ENCODE data around the gene ZNF772. TPM values are rescaled to one million over a fixed set of nuclear protein-coding genes. Genes with fewer than 3 reads are reported as not detected.

The ZNF772 gene
- total RNA-seq, 1 experiment from 2014 or later, result 0.37 TPM

- ChIA-PET POLR2A (no interaction called here), RAD21 (ENCODE audit: low non-redundant PET in 1 of 2, low total read pairs in 2 of 2, uncharacterized antibody in 2 of 2, unreplicated experiment in 2 of 2) (no interaction called here), CTCF (no interaction called here)
- no peaks in the 10 kb centered on the region for H4K20me1 ChIP-seq (ENCODE audit: insufficient read depth)
- H3K79me2 ChIP-seq (ENCODE audit: insufficient read depth, low read length), result no peaks in the 10 kb centered on the region
- no peaks in the 10 kb centered on the region for H3K4me1 ChIP-seq (ENCODE audit: control insufficient read depth in 1 of 2, insufficient read depth in 2 of 2, low read length in 2 of 2)
- no peaks in the 10 kb centered on the region for H3K9me2 ChIP-seq (ENCODE audit: insufficient read depth)
- no peaks in the 10 kb centered on the region for H3K27me3 ChIP-seq (ENCODE audit: insufficient read depth, low read length)
- H3K9ac ChIP-seq (ENCODE audit: low read length), result no peak overlapping the region
- no peak overlapping the region for H3K27ac ChIP-seq (ENCODE audit: low read depth, low read length)
- no peak overlapping the region for H3K4me2 ChIP-seq (ENCODE audit: low read length)
- TF ChIP-seq ATF3 (IDR thresholded peaks at IDR 0.05), result no peak
- TF ChIP-seq POLR2AphosphoS5 (IDR thresholded peaks at IDR 0.05; ENCODE audit: low read depth, low read length), result no peak
- no peak for TF ChIP-seq SRF (IDR thresholded peaks at IDR 0.05; ENCODE audit: low read depth)
- TF ChIP-seq SP1 (IDR thresholded peaks at IDR 0.05; ENCODE audit: low read depth), result no peak
- no peak for TF ChIP-seq REST (IDR thresholded peaks at IDR 0.05; ENCODE audit: low read depth)
- no peak for TF ChIP-seq YY1 (IDR thresholded peaks at IDR 0.05; ENCODE audit: extremely low read depth, insufficient replicate concordance, low read depth, low read length)
- no peak for TF ChIP-seq JUND (IDR thresholded peaks at IDR 0.05)
- no peak for TF ChIP-seq ZFX (IDR thresholded peaks at IDR 0.05)
- no peak for TF ChIP-seq RAD21 (IDR thresholded peaks at IDR 0.05; ENCODE audit: low read depth)
- no peak for TF ChIP-seq SIN3A (IDR thresholded peaks at IDR 0.05; ENCODE audit: low read depth)
- no peak for TF ChIP-seq ELF1 (IDR thresholded peaks at IDR 0.05; ENCODE audit: borderline replicate concordance, low read depth)
- TF ChIP-seq ZNF274 (IDR thresholded peaks at IDR 0.05; ENCODE audit: low read depth, low read length), result no peak
- no peak for TF ChIP-seq EZH2phosphoT487 (IDR thresholded peaks at IDR 0.05; ENCODE audit: borderline replicate concordance)
- H3K36me3 ChIP-seq (ENCODE audit: control insufficient read depth in 1 of 2, insufficient read depth in 2 of 2, low read length in 2 of 2), result no peaks in the 10 kb centered on the region
- ATAC-seq, result no peak
- BruUV-seq (replicated peaks), result no TSS peak
- no peak overlapping the region for H3K4me3 ChIP-seq (replicated peaks in 1 of 2; ENCODE audit: low read depth in 1 of 2, low read length in 2 of 2)
- DNase-seq (ENCODE audit: low read depth, low spot score), result no peak
- intact Hi-C loops (cut with micrococcal nuclease), result no loop called here
- H2AFZ ChIP-seq (ENCODE audit: low read depth, low read length, poor library complexity, severe bottlenecking), result no peak overlapping the region
- peaks cover 14 to 17% of the 10 kb centered on the region in 2 experiments; a peak in 3 of 4 replicates for H3K9me3 ChIP-seq (ENCODE audit: control insufficient read depth in 1 of 2, insufficient read depth in 1 of 2, low read depth in 1 of 2, low read length in 2 of 2)
Observed at GRCh38 chr19:57512845-57513244, 35.5 kb upstream of the ZNF772 start.

Measured in HCT116 (cell line).